ENCODE measurements around the gene NAV2.

Gene NAV2

GRCh38 chr11:20034941-20035340 is 322.3 kb downstream of the NAV2 start:
- no peak for DNase-seq (ENCODE audit: low read depth, low spot score)

GRCh38 chr11:20035375-20035700 is 322.7 kb downstream of the NAV2 start:
- DNase-seq (ENCODE audit: low read depth, low spot score), result no peak

GRCh38 chr11:20035701-20036601 is 323.3 kb downstream of the NAV2 start:
- no peak for DNase-seq (ENCODE audit: low read depth, low spot score)

GRCh38 chr11:20036626-20037335 is 324.1 kb downstream of the NAV2 start:
- no peak for DNase-seq (ENCODE audit: low read depth, low spot score)

GRCh38 chr11:20037396-20038153 is 324.9 kb downstream of the NAV2 start:
- no peak for DNase-seq (ENCODE audit: low read depth, low spot score)

- no peak for DNase-seq (ENCODE audit: low read depth, low spot score)
These were observed 325.8 kb downstream of the NAV2 start for GRCh38 chr11:20038412-20038811.

GRCh38 chr11:20038972-20039371 is 326.3 kb downstream of the NAV2 start:
- no peak for DNase-seq (ENCODE audit: low read depth, low spot score)

GRCh38 chr11:20041499-20041898 is 328.9 kb downstream of the NAV2 start:
- no peak for DNase-seq (ENCODE audit: low read depth, low spot score)

- no peak for DNase-seq (ENCODE audit: low read depth, low spot score)
These were observed 329.5 kb downstream of the NAV2 start for GRCh38 chr11:20042045-20042639.

GRCh38 chr11:20042811-20043341 is 330.2 kb downstream of the NAV2 start:
- DNase-seq (ENCODE audit: low read depth, low spot score), result no peak

GRCh38 chr11:20043992-20044391 is 331.4 kb downstream of the NAV2 start:
- no peak for DNase-seq (ENCODE audit: low read depth, low spot score)

- DNase-seq (ENCODE audit: low read depth, low spot score), result no peak
These were observed 332.6 kb downstream of the NAV2 start for GRCh38 chr11:20045098-20045688.

- DNase-seq (ENCODE audit: low read depth, low spot score), result no peak
These were observed 333.8 kb downstream of the NAV2 start for GRCh38 chr11:20046416-20046815.

GRCh38 chr11:20047006-20047768 is 334.6 kb downstream of the NAV2 start:
- DNase-seq (ENCODE audit: low read depth, low spot score), result no peak

- no peak for DNase-seq (ENCODE audit: low read depth, low spot score)
These were observed 335.1 kb downstream of the NAV2 start for GRCh38 chr11:20047769-20048154.

- no peak for DNase-seq (ENCODE audit: low read depth, low spot score)
These were observed 335.6 kb downstream of the NAV2 start for GRCh38 chr11:20048246-20048645.

GRCh38 chr11:20048707-20049106 is 336.1 kb downstream of the NAV2 start:
- DNase-seq (ENCODE audit: low read depth, low spot score), result no peak

GRCh38 chr11:20049231-20049630 is 336.6 kb downstream of the NAV2 start:
- no peak for DNase-seq (ENCODE audit: low read depth, low spot score)

- no peak for DNase-seq (ENCODE audit: low read depth, low spot score)
These were observed 337.4 kb downstream of the NAV2 start for GRCh38 chr11:20050048-20050447.

- no peak for DNase-seq (ENCODE audit: low read depth, low spot score)
These were observed 338.1 kb downstream of the NAV2 start for GRCh38 chr11:20050551-20051333.

All from activated CD4-positive, CD25-positive, alpha-beta regulatory T cell treated with anti-CD3 and anti-CD28 coated beads, Interleukin-2, amount 50 U/mL, for 16 hours (primary cell).